ENCODE measurements around the gene TMEM190.

The TMEM190 gene

GRCh38 chr19:55424518-55424917, 47.9 kb downstream of the TMEM190 start:
- no peak for DNase-seq

- DNase-seq, result no peak
Observed at GRCh38 chr19:55426042-55426441, 49.4 kb downstream of the TMEM190 start.
